ENCODE measurements around the gene CD34.

The CD34 gene

GRCh38 chr1:207852576-207853371, 58.2 kb downstream of the CD34 start:
- Histone ChIP-seq H3K9me3 (ENCODE audit: control insufficient read depth, insufficient read depth, low read depth, low read length) (no peaks in the 10 kb centered on the region), H3K36me3 (ENCODE audit: control insufficient read depth in 2 of 2, insufficient read depth in 1 of 2, low read length in 2 of 2) (peaks cover 0 to 32% of the 10 kb centered on the region in 2 experiments; a peak in 1 of 3 replicates), H3K4me1 (ENCODE audit: control insufficient read depth, insufficient read depth, low read length) (no peaks in the 10 kb centered on the region), H3K27ac (ENCODE audit: extremely low read depth, low read depth, low read length) (no peak overlapping the region), H3K4me3 (ENCODE audit: low read depth, low read length) (no peak overlapping the region)
- ChIA-PET POLR2A (no interaction called here), CTCF (interaction anchor here (0.6 to 1.3 kb wide), 4 partner anchors 16 to 1660 kb away, joined by 3 to 4 read pairs (median 4); no protein-coding TSS in a partner anchor)
- TF ChIP-seq MEIS1 (CRISPR knock-in tag; IDR thresholded peaks at IDR 0.05; ENCODE audit: borderline replicate concordance) (no peak), ZSCAN16 (tag by site-specific recombination; IDR thresholded peaks at IDR 0.05) (no peak), ZNF2 (tag by site-specific recombination; IDR thresholded peaks at IDR 0.05) (no peak), GLI2 (tag by site-specific recombination; IDR thresholded peaks at IDR 0.05; ENCODE audit: borderline replicate concordance, low read depth) (no peak), BCL11B (tag by site-specific recombination; IDR thresholded peaks at IDR 0.05; ENCODE audit: low read depth) (no peak), TCF7L2 (IDR thresholded peaks at IDR 0.05; ENCODE audit: borderline replicate concordance, low read depth, low read length) (no peak), GLI4 (tag by site-specific recombination; IDR thresholded peaks at IDR 0.05) (no peak), ZNF548 (tag by site-specific recombination; IDR thresholded peaks at IDR 0.05) (no peak), REST (tag by site-specific recombination; IDR thresholded peaks at IDR 0.05) (no peak)

GRCh38 chr1:207851696-207852095, 59.2 kb downstream of the CD34 start:
- Histone ChIP-seq H3K4me3 (ENCODE audit: low read depth, low read length) (no peak overlapping the region), H3K36me3 (ENCODE audit: control insufficient read depth in 2 of 2, insufficient read depth in 1 of 2, low read length in 2 of 2) (peaks cover 0 to 28% of the 10 kb centered on the region in 2 experiments; a peak in 2 of 3 replicates), H3K27ac (ENCODE audit: extremely low read depth, low read depth, low read length) (no peak overlapping the region), H3K4me1 (ENCODE audit: control insufficient read depth, insufficient read depth, low read length) (no peaks in the 10 kb centered on the region), H3K9me3 (ENCODE audit: control insufficient read depth, insufficient read depth, low read depth, low read length) (no peaks in the 10 kb centered on the region)
- no peak for TF ChIP-seq HOXC10 (CRISPR knock-in tag; IDR thresholded peaks at IDR 0.05)
- TF ChIP-seq, protein P1, sequence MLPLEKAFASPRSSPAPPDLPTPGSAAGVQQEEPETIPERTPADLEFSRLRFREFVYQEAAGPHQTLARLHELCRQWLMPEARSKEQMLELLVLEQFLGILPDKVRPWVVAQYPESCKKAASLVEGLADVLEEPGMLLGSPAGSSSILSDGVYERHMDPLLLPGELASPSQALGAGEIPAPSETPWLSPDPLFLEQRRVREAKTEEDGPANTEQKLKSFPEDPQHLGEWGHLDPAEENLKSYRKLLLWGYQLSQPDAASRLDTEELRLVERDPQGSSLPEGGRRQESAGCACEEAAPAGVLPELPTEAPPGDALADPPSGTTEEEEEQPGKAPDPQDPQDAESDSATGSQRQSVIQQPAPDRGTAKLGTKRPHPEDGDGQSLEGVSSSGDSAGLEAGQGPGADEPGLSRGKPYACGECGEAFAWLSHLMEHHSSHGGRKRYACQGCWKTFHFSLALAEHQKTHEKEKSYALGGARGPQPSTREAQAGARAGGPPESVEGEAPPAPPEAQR (tag by site-specific recombination; IDR thresholded peaks at IDR 0.05), result no peak
- POLR2A ChIA-PET, result no interaction called here
- CTCF ChIA-PET, result interaction anchor here (0.7 kb wide), 1 partner anchor 200 kb away, joined by 3 read pairs; no protein-coding TSS in a partner anchor

GRCh38 chr1:207850621-207851407, 60.1 kb downstream of the CD34 start:
- Histone ChIP-seq H3K4me3 (ENCODE audit: low read depth, low read length) (no peak overlapping the region), H3K27ac (ENCODE audit: extremely low read depth, low read depth, low read length) (no peak overlapping the region), H3K9me3 (ENCODE audit: control insufficient read depth, insufficient read depth, low read depth, low read length) (no peaks in the 10 kb centered on the region), H3K36me3 (ENCODE audit: control insufficient read depth in 2 of 2, insufficient read depth in 1 of 2, low read length in 2 of 2) (peaks cover 0 to 20% of the 10 kb centered on the region in 2 experiments; a peak in 2 of 3 replicates), H3K4me1 (ENCODE audit: control insufficient read depth, insufficient read depth, low read length) (no peaks in the 10 kb centered on the region)
- CTCF ChIA-PET, result interaction anchor here (1.2 to 1.7 kb wide), 3 partner anchors 8 to 178 kb away, joined by 3 to 7 read pairs (median 4); no protein-coding TSS in a partner anchor
- POLR2A ChIA-PET, result interaction anchor here (0.6 kb wide), 1 partner anchor 1380 kb away, joined by 3 read pairs; the partner anchor contains the start of gene IKBKE
- TF ChIP-seq EGR2 (tag by site-specific recombination; IDR thresholded peaks at IDR 0.05; ENCODE audit: low read depth), result no peak
- TF ChIP-seq HIC1 (tag by site-specific recombination; IDR thresholded peaks at IDR 0.05), result no peak
- TF ChIP-seq KLF9 (tag by site-specific recombination; IDR thresholded peaks at IDR 0.05; ENCODE audit: low read depth), result no peak
- no peak for TF ChIP-seq ZNF707 (tag by site-specific recombination; IDR thresholded peaks at IDR 0.05)
- TF ChIP-seq SCRT1 (tag by site-specific recombination; IDR thresholded peaks at IDR 0.05; ENCODE audit: borderline replicate concordance), result no peak
- no peak for TF ChIP-seq ZNF138 (tag by site-specific recombination; IDR thresholded peaks at IDR 0.05; ENCODE audit: borderline replicate concordance)
- no peak for TF ChIP-seq MYNN (tag by site-specific recombination; IDR thresholded peaks at IDR 0.05; ENCODE audit: borderline replicate concordance)
- no peak for TF ChIP-seq ZNF239 (tag by site-specific recombination; IDR thresholded peaks at IDR 0.05)
- no peak for TF ChIP-seq ZNF184 (tag by site-specific recombination; IDR thresholded peaks at IDR 0.05)
- TF ChIP-seq ZNF133 (tag by site-specific recombination; IDR thresholded peaks at IDR 0.05), result no peak
- no peak for TF ChIP-seq ZNF211 (tag by site-specific recombination; IDR thresholded peaks at IDR 0.05; ENCODE audit: low read depth)
- no peak for TF ChIP-seq ZNF76 (tag by site-specific recombination; IDR thresholded peaks at IDR 0.05; ENCODE audit: borderline replicate concordance, low read depth)

Measured in HEK293 (cell line).